Activated gamma-delta T cell treated with Interleukin-2 at 50 U/mL for 16 hours (primary cell): Measurements from ENCODE around the gene POGK.
"Not testable (repeated sequence)": the region's sequence is repeated elsewhere in the genome, so short reads cannot be mapped to it uniquely, and the experiment has no call there.

ENCODE experiments used
- DNase-seq: peaks from one replicate; pipeline ENCODE4 v3.0.0-alpha.2; 2020

POGK gene

GRCh38 chr1:166838766-166839599 is at the start of gene POGK:
Gene POGK, plus strand, starts transcription at chr1:166839475. Its CDS starts 1,482 bp downstream, at chr1:166840957.
- peak; percentile 78 for DNase-seq

DNA sequence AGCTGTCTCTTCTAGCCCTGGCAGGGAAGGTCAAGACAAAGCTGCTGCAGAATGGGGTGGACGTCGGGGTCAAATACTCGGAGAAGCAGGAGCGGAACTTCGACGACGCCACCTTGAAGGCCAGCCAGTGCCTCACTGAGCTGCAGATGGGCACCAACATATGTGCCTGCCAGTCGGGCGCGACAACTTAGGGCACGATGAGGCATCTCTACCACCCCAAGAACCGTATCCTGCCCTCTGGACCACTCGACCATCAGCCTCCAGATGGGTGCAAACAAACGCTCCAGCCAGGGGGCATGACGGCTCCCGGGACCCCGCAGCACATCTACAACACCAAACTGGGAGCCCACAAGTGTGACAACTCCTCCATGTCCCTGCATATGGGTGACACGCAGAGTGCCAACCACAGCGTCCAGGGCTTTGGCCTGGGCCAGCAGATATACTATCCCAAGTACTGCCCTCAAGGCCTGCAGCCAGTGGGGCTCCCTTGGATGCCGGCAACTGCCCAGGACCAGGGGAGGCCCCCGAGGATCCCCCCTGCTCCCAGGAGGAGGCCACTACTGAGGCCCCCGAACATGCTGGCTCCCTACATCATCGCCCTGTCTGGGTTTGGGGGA is 42.5 kb upstream of the POGK start:
- no peak for DNase-seq

DNA sequence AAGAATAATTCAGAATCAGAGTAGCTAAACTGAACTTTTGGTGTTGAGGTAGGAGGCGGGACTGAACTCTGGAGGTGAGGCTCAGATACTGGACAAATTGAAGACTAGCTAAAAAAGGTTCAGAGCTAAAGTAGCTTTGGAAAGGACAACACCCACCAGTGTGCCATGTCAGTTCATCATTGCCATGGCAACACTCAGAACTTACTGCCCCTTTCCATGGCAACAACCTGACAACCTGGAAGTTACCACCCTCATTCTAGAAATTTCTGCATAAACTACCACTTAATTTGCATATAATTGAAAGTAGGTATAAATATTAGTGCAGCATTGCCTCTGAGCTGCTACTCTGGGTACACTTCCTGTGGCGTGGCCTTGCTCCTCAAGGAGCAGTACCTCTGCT is 30.3 kb upstream of the POGK start:
- no peak for DNase-seq

DNA sequence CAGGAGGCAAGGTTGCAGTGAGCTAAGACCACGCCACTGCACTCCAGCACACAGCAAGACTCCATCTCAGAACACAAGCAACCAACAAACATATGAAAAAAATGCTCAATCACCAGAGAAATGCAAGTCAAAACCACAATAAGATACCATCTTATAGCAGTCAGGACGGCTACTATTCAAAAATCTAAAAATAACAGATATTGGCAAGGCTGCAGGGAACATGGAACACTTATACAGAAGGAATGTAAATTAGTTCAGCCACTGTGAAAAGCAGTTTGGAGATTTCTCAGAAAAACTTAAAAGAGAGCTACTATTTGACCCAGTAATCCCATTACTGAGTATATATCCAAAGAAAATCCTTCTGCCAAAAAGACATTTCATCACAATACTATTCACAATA is 27.6 kb upstream of the POGK start:
- no peak for DNase-seq

- DNase-seq, result no peak
Observed at GRCh38 chr1:166813508-166814223, 25.6 kb upstream of the POGK start.

DNA sequence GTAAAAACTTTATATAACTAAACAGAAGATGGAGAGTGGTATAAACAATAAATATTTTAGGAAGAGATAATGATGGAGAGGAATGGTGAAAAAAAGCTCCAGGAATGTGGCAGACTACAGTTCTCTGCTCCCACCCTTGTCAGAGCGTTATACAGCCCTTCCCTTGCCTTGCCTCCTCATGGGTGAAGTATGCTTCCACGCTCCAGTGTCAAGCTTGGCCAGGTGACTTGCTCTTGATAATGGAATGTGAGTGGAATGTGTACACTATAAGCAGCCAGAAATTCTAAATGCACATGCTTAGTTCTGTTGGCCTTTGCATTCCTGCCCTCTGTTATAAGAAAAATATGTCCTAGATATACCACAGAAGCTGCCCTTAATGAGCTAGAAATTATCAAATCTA is 24.7 kb upstream of the POGK start:
- no peak for DNase-seq

DNA sequence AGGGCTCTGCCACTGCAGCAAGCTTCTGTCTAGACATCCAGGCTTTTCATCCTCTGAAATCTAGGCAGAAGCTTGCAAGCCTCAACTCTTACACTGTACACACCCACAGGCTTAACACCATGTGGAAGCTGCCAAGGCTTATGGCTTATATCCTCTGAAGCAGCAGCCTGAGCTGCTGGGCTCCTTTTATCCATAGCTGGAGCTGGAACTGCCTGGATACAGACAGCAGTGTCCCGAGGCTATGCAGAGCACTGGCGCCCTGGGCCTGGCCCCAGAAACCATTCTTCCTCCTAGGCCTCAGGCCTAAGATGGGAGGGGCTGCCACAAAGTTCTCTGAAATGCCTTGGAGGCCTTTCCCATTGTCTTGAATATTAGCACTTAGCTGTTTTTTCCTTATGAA is 19.3 kb upstream of the POGK start:
- DNase-seq, result no peak

- DNase-seq, result no peak
Observed at GRCh38 chr1:166822385-166822784, 16.9 kb upstream of the POGK start.

DNA sequence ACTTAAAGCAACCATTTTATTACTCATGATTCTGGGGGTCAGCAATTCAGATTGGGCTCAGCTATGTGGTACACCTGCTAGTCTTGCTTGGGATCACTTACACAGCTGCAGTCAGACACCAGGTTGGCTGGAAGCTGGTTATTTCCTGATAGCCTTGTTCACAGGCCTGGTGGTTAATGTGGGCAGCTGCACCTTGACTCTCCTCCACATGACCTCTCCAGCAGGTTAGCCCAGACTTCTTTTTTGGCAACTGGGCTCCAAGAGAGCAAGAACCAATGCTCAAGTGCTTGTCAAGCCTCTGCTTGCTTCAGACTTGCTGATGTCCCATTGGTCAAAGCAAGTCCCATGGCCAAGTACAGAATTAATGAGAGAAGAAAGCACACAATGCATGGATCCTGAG is 11.8 kb upstream of the POGK start:
- DNase-seq, result no peak

- DNase-seq, result not testable (repeated sequence)
Observed at GRCh38 chr1:166829762-166830161, 9.5 kb upstream of the POGK start.

DNA sequence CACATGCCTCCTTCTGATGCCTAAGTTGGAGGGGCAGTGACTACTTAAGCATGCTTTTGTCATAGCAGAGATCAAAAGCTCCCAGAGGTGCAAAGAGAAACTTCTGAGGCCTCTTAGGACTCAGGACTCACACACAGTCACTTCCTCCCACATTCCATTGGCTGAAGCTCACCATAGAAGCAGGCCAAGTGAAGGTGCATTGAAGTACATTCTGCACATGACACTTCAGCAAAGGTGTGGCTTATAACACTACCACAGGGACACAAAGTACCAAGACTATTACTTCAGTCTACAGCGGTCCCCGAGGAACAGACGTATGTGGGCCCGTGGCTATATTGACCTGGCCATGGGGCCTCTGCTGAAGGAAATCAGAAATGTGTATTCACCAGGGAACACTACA is 2.5 kb upstream of the POGK start:
- DNase-seq, result no peak

GRCh38 chr1:166839600-166840308 is 479 bp downstream of the POGK start:
- peak; percentile 49 for DNase-seq

DNA sequence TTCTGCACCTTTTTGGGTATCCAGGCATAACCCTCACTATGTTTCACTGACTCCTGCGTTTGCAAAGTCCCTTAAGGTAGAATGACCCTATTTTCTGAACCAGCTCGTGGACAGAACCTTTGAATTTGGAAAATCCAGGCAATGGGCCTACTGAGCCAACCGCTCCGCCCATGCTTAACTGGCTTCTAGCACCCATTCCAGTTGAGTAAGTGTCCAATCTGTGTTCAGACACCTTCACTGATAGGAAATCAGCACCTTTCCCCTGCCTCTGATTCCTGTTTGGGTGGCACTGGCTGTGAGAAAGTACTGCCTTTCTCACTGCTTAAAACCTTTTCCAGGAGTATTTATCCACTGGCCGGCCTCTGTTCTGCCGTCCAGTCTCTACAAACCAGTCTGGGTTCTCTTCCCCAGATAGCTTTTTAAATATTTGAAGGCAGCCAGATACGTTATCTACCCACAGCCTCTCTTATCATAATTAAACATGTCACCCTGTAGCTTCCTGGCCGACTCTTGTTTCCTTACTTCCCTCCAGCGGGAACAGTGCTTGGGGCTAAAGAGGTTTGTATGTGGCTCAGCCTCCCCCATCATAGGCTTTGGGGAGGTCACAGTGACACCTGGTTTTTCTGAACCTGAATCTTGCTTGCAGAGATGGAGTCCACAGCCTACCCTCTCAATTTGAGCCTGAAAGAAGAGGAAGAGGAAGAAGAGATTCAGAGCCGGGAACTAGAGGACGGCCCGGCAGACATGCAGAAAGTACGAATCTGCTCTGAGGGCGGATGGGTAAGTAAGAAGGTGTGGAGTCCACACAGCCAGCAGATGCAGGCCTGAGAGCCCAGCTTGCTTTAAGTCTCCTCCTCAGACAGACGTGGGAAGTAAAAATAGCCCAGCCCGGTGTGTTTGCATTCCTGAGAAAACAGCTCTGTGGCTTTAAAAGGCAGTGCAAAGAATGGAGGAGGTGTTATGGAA is 1.3 kb downstream of the POGK start:
- no peak for DNase-seq

DNA sequence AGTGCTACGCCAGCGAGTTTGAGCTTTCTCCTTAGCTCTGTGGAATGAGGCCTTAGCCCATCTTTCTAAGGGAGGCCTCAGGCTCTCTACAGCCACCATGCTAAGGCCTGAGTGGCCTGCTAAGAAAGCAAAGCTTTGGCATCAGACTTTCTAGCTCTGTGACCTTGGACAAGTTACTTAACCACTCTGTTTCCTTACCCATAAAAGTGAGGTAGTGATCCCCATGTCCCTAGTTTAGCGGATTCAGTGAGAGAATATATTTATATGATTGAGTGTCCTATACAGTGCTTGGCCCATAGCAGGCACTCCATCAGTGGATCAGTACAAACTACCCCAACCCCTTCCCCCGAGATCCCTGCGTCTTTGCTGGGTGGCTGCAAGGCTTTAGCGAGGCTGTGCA is 4.0 kb downstream of the POGK start:
- DNase-seq, result no peak

- DNase-seq, result no peak
Observed at GRCh38 chr1:166843769-166844596, 4.7 kb downstream of the POGK start.

DNA sequence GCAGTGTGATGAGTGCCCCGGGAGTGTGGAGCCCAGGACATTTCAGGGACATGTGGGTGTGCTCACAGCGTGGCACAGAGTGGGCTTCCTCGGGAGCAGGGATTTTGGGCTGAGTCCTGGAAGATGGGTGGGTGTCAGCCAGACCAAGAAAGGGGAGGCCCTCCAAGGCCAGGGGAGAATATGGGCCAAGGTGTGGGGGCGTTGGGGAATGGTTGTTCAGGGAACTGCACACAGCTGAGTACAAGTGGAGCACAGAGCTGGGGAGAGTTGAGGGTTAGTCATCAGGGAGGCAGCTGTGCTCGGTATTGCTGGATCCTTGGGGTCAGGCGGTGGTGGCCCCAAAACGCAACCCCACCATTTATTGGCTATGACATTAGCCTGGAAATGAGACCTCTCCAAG is 5.5 kb downstream of the POGK start:
- DNase-seq, result no peak

DNA sequence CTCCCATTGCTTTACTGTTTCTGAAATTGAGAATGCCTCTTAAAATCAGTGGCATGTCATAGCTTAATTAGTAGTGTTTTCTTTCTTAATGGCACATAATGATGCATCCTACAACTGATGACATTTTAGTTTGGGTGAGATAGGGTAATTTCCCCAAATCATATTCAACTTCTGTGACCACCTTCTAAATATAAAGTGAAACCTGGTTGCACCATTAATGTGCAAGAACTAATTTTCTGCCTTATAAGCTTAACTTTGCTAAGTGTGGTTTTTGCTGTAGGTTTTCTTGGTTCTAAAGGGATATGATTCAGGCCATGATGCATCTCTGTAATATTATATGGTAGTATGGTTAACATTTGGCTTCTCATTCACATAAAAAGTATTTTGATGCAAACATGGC is 8.9 kb downstream of the POGK start:
- DNase-seq, result no peak

DNA sequence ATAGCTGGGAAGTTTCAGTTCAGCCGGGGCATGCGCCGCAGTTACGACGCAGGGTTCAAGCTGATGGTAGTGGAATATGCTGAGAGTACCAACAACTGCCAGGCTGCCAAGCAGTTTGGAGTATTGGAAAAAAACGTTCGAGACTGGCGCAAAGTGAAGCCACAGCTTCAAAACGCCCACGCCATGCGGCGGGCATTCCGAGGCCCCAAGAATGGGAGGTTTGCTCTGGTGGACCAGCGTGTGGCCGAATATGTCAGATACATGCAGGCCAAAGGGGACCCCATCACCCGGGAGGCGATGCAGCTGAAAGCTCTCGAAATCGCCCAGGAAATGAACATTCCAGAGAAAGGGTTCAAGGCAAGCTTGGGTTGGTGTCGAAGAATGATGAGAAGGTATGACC is 9.9 kb downstream of the POGK start:
- no peak for DNase-seq

GRCh38 chr1:166852918-166853317 is 13.6 kb downstream of the POGK start:
- no peak for DNase-seq

GRCh38 chr1:166855558-166855957 is 16.3 kb downstream of the POGK start:
- no peak for DNase-seq

DNA sequence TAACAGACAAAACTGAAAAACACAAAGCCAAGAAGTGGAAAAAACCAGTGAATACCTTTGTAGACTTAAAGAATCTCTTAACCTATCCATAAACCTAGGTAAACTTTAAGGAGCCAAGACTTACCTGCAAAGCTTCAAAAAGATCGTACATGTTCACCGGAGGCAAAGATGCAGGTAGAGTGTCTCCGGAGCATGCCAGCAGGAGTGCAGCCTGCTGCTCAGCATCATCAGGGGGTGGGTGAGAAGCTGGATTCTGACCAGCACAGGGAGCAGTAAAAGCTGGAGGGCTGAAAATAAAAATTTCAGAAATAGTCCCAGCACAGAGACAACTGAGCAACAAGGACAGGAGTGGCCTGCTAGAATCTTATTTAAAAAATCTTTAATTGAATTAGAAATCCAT is 18.7 kb downstream of the POGK start:
- no peak for DNase-seq
